Measurements from ENCODE around the gene TPM4. TPM values are rescaled to one million over a fixed set of nuclear protein-coding genes. Genes with fewer than 3 reads are reported as not detected.
"Not testable (repeated sequence)": the region's sequence is repeated elsewhere in the genome, so short reads cannot be mapped to it uniquely, and the experiment has no call there.

The TPM4 gene
- total and polyA plus RNA-seq, 7 donors, result 24.3 to 57.3 (median 40.8) TPM

- H3K36me3 ChIP-seq (ENCODE audit: insufficient read depth in 1 of 2, low read depth in 1 of 2), result peaks cover 0 to 18% of the 10 kb centered on the region in 2 donors
- WGBS, 3 donors, result 22 to 35% (median 28%) methylated on average over 17 of the region's 17 CpGs
- no peaks in the 10 kb centered on the region for H3K9me3 ChIP-seq
- peak; percentile 66 to 73 for DNase-seq
- H3K27ac ChIP-seq, result peak overlapping the region; percentile 79
- ATAC-seq, result peak; percentile 44 to 70 (median 55)
- H3K4me1 ChIP-seq, result no peaks in the 10 kb centered on the region
- intact Hi-C loops (cut with DNase I), result no loop called here
- no peak for TF ChIP-seq CTCF (IDR thresholded peaks at IDR 0.05)
- peaks cover 0 to 49% (median 7%) of the 10 kb centered on the region in 3 donors for H3K27me3 ChIP-seq (ENCODE audit: insufficient read depth in 3 of 3, low read length in 2 of 3)
- H3K4me3 ChIP-seq, result peak overlapping the region; percentile 67
These were observed 2.7 kb downstream of the TPM4 start for GRCh38 chr19:16078759-16079707.

DNA sequence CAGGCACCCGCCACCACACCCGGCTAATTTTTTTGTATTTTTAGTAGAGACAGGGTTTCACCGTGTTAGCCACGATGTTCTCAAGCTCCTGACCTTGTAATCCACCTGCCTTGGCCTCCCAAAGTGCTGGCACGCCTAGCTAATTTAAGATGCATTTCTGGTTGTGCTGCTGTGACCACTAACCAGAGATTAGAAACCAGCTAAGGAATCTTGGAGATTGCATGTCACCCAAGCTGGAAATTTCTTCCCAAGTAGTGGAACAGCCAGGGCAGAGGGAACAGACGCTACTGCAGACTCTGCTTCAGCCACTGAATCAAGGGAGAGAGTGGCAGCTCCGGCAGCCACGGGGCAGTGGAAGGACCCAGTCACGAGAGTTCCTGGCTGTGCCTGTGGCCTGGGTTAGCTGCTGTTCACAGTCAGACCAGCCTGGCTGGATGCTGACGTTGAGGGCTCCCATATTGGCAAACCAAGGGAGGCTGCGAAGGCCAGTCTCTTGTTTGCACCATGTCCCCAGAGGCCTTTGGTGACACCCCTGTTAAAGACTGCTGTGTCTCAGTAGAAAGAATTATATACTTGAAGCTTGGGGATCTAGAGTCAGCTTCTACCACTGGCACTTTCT, 7.9 kb downstream of the TPM4 start:
- Histone ChIP-seq H3K27ac (no peak overlapping the region), H3K9me3 (no peaks in the 10 kb centered on the region), H3K36me3 (ENCODE audit: insufficient read depth in 1 of 2, low read depth in 1 of 2) (peaks cover 0 to 67% of the 10 kb centered on the region in 2 donors), H3K27me3 (ENCODE audit: insufficient read depth in 3 of 3, low read length in 2 of 3) (peaks cover 0 to 9% (median 0%) of the 10 kb centered on the region in 3 donors), H3K4me3 (no peak overlapping the region), H3K4me1 (peaks cover 13% of the 10 kb centered on the region)
- TF ChIP-seq CTCF (IDR thresholded peaks at IDR 0.05), result no peak
- intact Hi-C loops (cut with DNase I), result no loop called here
- 91 to 96% (median 93%) methylated on average over 11 of the region's 11 CpGs for WGBS, 3 donors
- DNase-seq (no peak), ATAC-seq (no peak)

GRCh38 chr19:16085115-16085514, 8.8 kb downstream of the TPM4 start:
- ATAC-seq (no peak), DNase-seq (no peak)
- 82 to 92% (median 82%) methylated on average over 6 of the region's 6 CpGs for WGBS, 3 donors
- TF ChIP-seq CTCF (IDR thresholded peaks at IDR 0.05), result no peak
- intact Hi-C loops (cut with DNase I), result no loop called here
- no peak overlapping the region for H3K4me3 ChIP-seq
- peaks cover 14% of the 10 kb centered on the region for H3K4me1 ChIP-seq
- H3K27me3 ChIP-seq (ENCODE audit: insufficient read depth in 3 of 3, low read length in 2 of 3), result peaks cover 0 to 5% (median 0%) of the 10 kb centered on the region in 3 donors
- no peaks in the 10 kb centered on the region for H3K9me3 ChIP-seq
- peaks cover 0 to 75% of the 10 kb centered on the region in 2 donors for H3K36me3 ChIP-seq (ENCODE audit: insufficient read depth in 1 of 2, low read depth in 1 of 2)
- H3K27ac ChIP-seq, result no peak overlapping the region

DNA sequence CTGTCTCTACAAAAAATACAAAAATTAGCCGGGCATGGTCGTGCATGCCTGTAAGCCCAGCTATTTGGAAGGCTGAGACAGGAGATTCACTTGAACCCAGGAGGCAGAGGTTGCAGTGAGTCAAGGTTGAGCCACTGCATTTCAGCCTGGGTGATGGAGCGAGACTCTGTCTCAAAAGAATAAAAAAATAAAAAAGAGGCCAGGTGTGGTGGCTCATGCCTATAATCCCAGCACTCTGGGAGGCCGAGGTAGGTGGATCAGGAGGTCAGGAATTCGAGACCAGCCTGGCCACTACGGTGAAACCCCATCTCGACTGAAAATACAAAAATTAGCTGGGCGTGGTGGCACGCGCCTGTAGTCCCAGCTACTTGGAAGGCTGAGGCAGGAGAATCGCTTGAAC, 11.1 kb downstream of the TPM4 start:
- DNase-seq; intact Hi-C loops (cut with DNase I); H3K4me3 ChIP-seq; H3K27ac ChIP-seq; ATAC-seq; H3K27me3 ChIP-seq (ENCODE audit: insufficient read depth in 3 of 3, low read length in 2 of 3); H3K9me3 ChIP-seq: not testable (repeated sequence)
- Histone ChIP-seq H3K4me1 (peaks cover 14% of the 10 kb centered on the region), H3K36me3 (ENCODE audit: insufficient read depth in 1 of 2, low read depth in 1 of 2) (peaks cover 0 to 88% of the 10 kb centered on the region in 2 donors)
- 82 to 87% (median 84%) methylated on average over 10 to 11 of the region's 11 CpGs for WGBS, 3 donors

DNA sequence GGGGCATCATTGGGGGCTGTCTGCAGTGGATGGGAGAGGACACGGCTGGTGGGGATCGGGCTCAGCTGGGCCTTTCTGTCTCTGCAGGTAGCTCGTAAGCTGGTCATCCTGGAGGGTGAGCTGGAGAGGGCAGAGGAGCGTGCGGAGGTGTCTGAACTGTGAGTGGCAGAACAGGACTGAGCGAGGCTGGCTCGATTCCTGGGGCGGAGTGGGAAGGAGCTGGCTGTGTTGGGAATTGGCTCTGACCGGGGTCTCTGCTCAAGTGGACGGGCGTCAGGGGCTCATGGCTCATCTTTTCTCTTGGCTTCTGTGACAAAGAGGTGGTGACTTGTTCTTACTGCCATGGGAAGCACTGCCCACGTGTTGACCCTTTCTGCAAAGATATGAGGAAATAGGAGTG, 11.6 kb downstream of the TPM4 start:
- H3K4me1 ChIP-seq, result peaks cover 14% of the 10 kb centered on the region
- ATAC-seq (peak in 3 of 4 donors; percentile 19 to 49 (median 30)), DNase-seq (no peak)
- no peaks in the 10 kb centered on the region for H3K27me3 ChIP-seq (ENCODE audit: insufficient read depth in 3 of 3, low read length in 2 of 3)
- H3K9me3 ChIP-seq, result no peaks in the 10 kb centered on the region
- H3K4me3 ChIP-seq, result no peak overlapping the region
- intact Hi-C loops (cut with DNase I), result no loop called here
- no peak overlapping the region for H3K27ac ChIP-seq
- H3K36me3 ChIP-seq (ENCODE audit: insufficient read depth in 1 of 2, low read depth in 1 of 2), result peaks cover 0 to 88% of the 10 kb centered on the region in 2 donors
- WGBS, 3 donors, result 42 to 56% (median 42%) methylated on average over 12 of the region's 12 CpGs
- TF ChIP-seq CTCF (IDR thresholded peaks at IDR 0.05), result no peak
